T-helper 1 cell (primary cell): ENCODE results near the gene C4orf50.
"Not testable (repeated sequence)": the region's sequence is repeated elsewhere in the genome, so short reads cannot be mapped to it uniquely, and the experiment has no call there.

Source experiments
- DNase-seq, 5 donors: peaks; one replicate each; pipeline ENCODE4 v3.0.0-alpha.2; 2012 to 2020

Gene C4orf50

GRCh38 chr4:5965225-5965624 lies 53.0 kb downstream of the C4orf50 start:
- DNase-seq: no peak

GRCh38 chr4:5964030-5964429 lies 54.2 kb downstream of the C4orf50 start:
- DNase-seq: no peak

- no peak for DNase-seq
These were observed 54.6 kb downstream of the C4orf50 start for GRCh38 chr4:5963611-5964010.

GRCh38 chr4:5962416-5962815 lies 55.8 kb downstream of the C4orf50 start:
- no peak for DNase-seq

GRCh38 chr4:5960252-5960880 lies 57.9 kb downstream of the C4orf50 start:
- DNase-seq: no peak

GRCh38 chr4:5959211-5959982 lies 58.8 kb downstream of the C4orf50 start:
- DNase-seq: no peak

GRCh38 chr4:5958199-5958735 lies 60.0 kb downstream of the C4orf50 start:
- no peak for DNase-seq

- DNase-seq: no peak
These were observed 61.2 kb downstream of the C4orf50 start for GRCh38 chr4:5957076-5957475.

- no peak for DNase-seq
These were observed 61.8 kb downstream of the C4orf50 start for GRCh38 chr4:5956285-5957021.

- peak in 1 of 5 donors; percentile 4 for DNase-seq
These were observed 62.4 kb downstream of the C4orf50 start for GRCh38 chr4:5955856-5956255.

- DNase-seq: no peak
These were observed 62.9 kb downstream of the C4orf50 start for GRCh38 chr4:5955201-5955821.

- no peak for DNase-seq
These were observed 64.0 kb downstream of the C4orf50 start for GRCh38 chr4:5954056-5954760.

GRCh38 chr4:5952975-5953951 lies 65.0 kb downstream of the C4orf50 start:
- no peak for DNase-seq

GRCh38 chr4:5952286-5952974 lies 65.8 kb downstream of the C4orf50 start:
- no peak for DNase-seq

GRCh38 chr4:5946653-5947052 lies 71.6 kb downstream of the C4orf50 start:
- DNase-seq: not testable (repeated sequence)

GRCh38 chr4:5945936-5946335 lies 72.3 kb downstream of the C4orf50 start:
- DNase-seq: no peak

GRCh38 chr4:5945171-5945570 lies 73.1 kb downstream of the C4orf50 start:
- no peak for DNase-seq

GRCh38 chr4:5943561-5943960 lies 74.7 kb downstream of the C4orf50 start:
- DNase-seq: peak in 1 of 5 donors; percentile 22

- DNase-seq: no peak
These were observed 75.3 kb downstream of the C4orf50 start for GRCh38 chr4:5942947-5943346.

GRCh38 chr4:5941601-5942000 lies 76.6 kb downstream of the C4orf50 start:
- DNase-seq: no peak
